Effector CD4-positive, alpha-beta T cell (primary cell): Measurements from ENCODE around the gene PADI6.

Source experiments
- DNase-seq: peaks from one replicate; pipeline ENCODE4 v3.0.0-alpha.2; 2020

Gene PADI6

GRCh38 chr1:17437260-17437579 lies 65.2 kb downstream of the PADI6 start:
- no peak for DNase-seq

- DNase-seq, result peak; percentile 38
Measured at GRCh38 chr1:17437580-17438317, 65.8 kb downstream of the PADI6 start.

GRCh38 chr1:17438318-17439249 lies 66.6 kb downstream of the PADI6 start:
- DNase-seq, result peak; percentile 40

- DNase-seq, result peak; percentile 59
Measured at GRCh38 chr1:17439250-17440073, 67.5 kb downstream of the PADI6 start, which contains the start of gene RCC2. Gene RCC2, minus strand, starts transcription at chr1:17439677. Its CDS starts 1,163 bp downstream, at chr1:17438514.

- DNase-seq, result no peak
Measured at GRCh38 chr1:17440074-17440826, 68.3 kb downstream of the PADI6 start.

GRCh38 chr1:17440827-17441168 lies 68.8 kb downstream of the PADI6 start:
- DNase-seq, result no peak

- no peak for DNase-seq
Measured at GRCh38 chr1:17441265-17441992, 69.4 kb downstream of the PADI6 start.

- DNase-seq, result no peak
Measured at GRCh38 chr1:17441993-17442357, 70.0 kb downstream of the PADI6 start.

- no peak for DNase-seq
Measured at GRCh38 chr1:17442841-17443240, 70.8 kb downstream of the PADI6 start.

- no peak for DNase-seq
Measured at GRCh38 chr1:17447501-17447992, 75.6 kb downstream of the PADI6 start.
